H1 (cell line): ENCODE measurements around the gene COX10. TPM values are rescaled to one million over a fixed set of nuclear protein-coding genes. Genes with fewer than 3 reads are reported as not detected.

ENCODE experiments used
- CTBP2 ChIP-seq: IDR thresholded peaks from 2 replicates; pipeline ENCODE4 v1.7.0; 2011; ENCODE audit warnings: borderline replicate concordance, mild to moderate bottlenecking, moderate library complexity, mixed read lengths, low read length; ENCODE audit not compliant: insufficient read depth, insufficient read length
- GTF2F1 ChIP-seq: IDR thresholded peaks from 2 replicates; pipeline ENCODE4 v1.6.1; 2012; ENCODE audit warnings: low read depth, low read length, improper control_type of control experiment, borderline replicate concordance
- polyA plus RNA-seq, 7 experiments: library from polyadenylated mRNA; depleted of rRNA in 3 of 7; stranded (reverse) in 5 of 7; unstranded in 2 of 7; fragments of >200 nt in 5 of 7; fragments of 200-250 nt in 2 of 7; gene quantifications; 1 replicate in 5 of 7; 2 replicates in 1 of 7; 4 replicates in 1 of 7; pipeline versions ENCODE4 v1.2.1 to v1.2.3, GENCODE V29; 2011 to 2013; ENCODE audit warnings: missing spikeins in 2 of 7, mixed read lengths in 2 of 7
- total RNA-seq: library from RNA; stranded (reverse); fragmentation: NEBNext Ultra II Directional; extraction: Animal tissue kit (Norgen Biotek cat#: 25700); gene quantifications from 2 replicates; pipeline ENCODE4 v1.2.1, GENCODE V29; 2021

Gene COX10
- total and polyA plus RNA-seq, 2 of the 8 experiments (the other 6 are each of a cell fraction or from before 2014, with no cell fraction given) = 18.0 to 23.0 TPM

GRCh38 chr17:14047591-14047990 is 21.7 kb upstream of the COX10 start (continued):
- TF ChIP-seq GTF2F1 = no peak
- TF ChIP-seq CTBP2 = no peak
